ENCODE measurements around the gene SCLT1. TPM values are rescaled to one million over a fixed set of nuclear protein-coding genes. Genes with fewer than 3 reads are reported as not detected.

SCLT1 gene
- total and polyA plus RNA-seq, 2 donors (not counting 1 experiment from before 2014, with no cell fraction given): 3.5 to 27.2 TPM

GRCh38 chr4:129040471-129040870 lies 52.9 kb downstream of the SCLT1 start:
- TF ChIP-seq CTCF (IDR thresholded peaks at IDR 0.05): no peak
- no peak for TF ChIP-seq EZH2 (IDR thresholded peaks at IDR 0.05; ENCODE audit: borderline replicate concordance, insufficient read depth, low read depth, low read length, poor library complexity, severe bottlenecking)
- H3K27me3 Mint-ChIP-seq: no peaks in the 10 kb centered on the region
- no peak overlapping the region for H3K4me3 Mint-ChIP-seq
- Histone ChIP-seq H2AFZ (ENCODE audit: insufficient read depth, low read depth, low read length, poor library complexity, severe bottlenecking) (no peak overlapping the region), H3K4me3 (ENCODE audit: control extremely low read depth in 1 of 5, extremely low read depth in 1 of 5, insufficient read depth in 1 of 5, low read depth in 2 of 5, low read length in 4 of 5) (no peak overlapping the region), H3K36me3 (replicated peaks in 1 of 2; ENCODE audit: control extremely low read depth in 1 of 2, control insufficient read depth in 1 of 2, extremely low read depth in 1 of 2, insufficient read depth in 2 of 2, low read length in 1 of 2) (peaks cover 0 to 2% of the 10 kb centered on the region in 2 experiments), H3K4me2 (replicated peaks; ENCODE audit: low read depth, low read length, poor library complexity, severe bottlenecking) (no peak overlapping the region), H4K20me1 (ENCODE audit: control insufficient read depth, insufficient read depth, low read length, poor library complexity, severe bottlenecking) (no peaks in the 10 kb centered on the region), H3K27me3 (replicated peaks in 1 of 4; ENCODE audit: control extremely low read depth in 1 of 4, control insufficient read depth in 3 of 4, insufficient read depth in 4 of 4, low read length in 3 of 4) (no peaks in the 10 kb centered on the region), H3K79me2 (ENCODE audit: control insufficient read depth, insufficient read depth, low read length) (no peaks in the 10 kb centered on the region), H3K9me3 (ENCODE audit: control extremely low read depth in 1 of 3, control insufficient read depth in 2 of 3, insufficient read depth in 1 of 3, low read length in 2 of 3) (no peaks in the 10 kb centered on the region), H3K27ac (ENCODE audit: low read length in 2 of 2) (no peak overlapping the region), H3K4me1 (ENCODE audit: control insufficient read depth in 2 of 2, insufficient read depth in 2 of 2, low read length in 2 of 2) (no peaks in the 10 kb centered on the region), H3K9ac (ENCODE audit: low read length) (no peak overlapping the region)
- ChIA-PET CTCF (no interaction called here), POLR2A (no interaction called here)
- H3K4me1 Mint-ChIP-seq: no peaks in the 10 kb centered on the region
- WGBS (ENCODE audit: insufficient coverage): no CpG with 5 or more reads among the region's 2 CpGs
- DNase-seq (no peak), ATAC-seq (ENCODE audit: low read depth) (no peak)
- intact Hi-C loops (cut with micrococcal nuclease): no loop called here
- H3K27ac Mint-ChIP-seq: no peak overlapping the region
- H3K9me3 Mint-ChIP-seq (ENCODE audit: insufficient read depth): no peaks in the 10 kb centered on the region

GRCh38 chr4:129037093-129037492 lies 56.2 kb downstream of the SCLT1 start:
- ATAC-seq (ENCODE audit: low read depth) (no peak), DNase-seq (no peak)
- H3K4me2 ChIP-seq (replicated peaks; ENCODE audit: low read depth, low read length, poor library complexity, severe bottlenecking): no peak overlapping the region
- TF ChIP-seq CTCF (IDR thresholded peaks at IDR 0.05) (no peak), EZH2 (IDR thresholded peaks at IDR 0.05; ENCODE audit: borderline replicate concordance, insufficient read depth, low read depth, low read length, poor library complexity, severe bottlenecking) (no peak)
- CTCF ChIA-PET: no interaction called here
- Mint-ChIP-seq H3K4me3 (no peak overlapping the region), H3K27me3 (no peaks in the 10 kb centered on the region), H3K4me1 (no peaks in the 10 kb centered on the region), H3K27ac (no peak overlapping the region), H3K9me3 (ENCODE audit: insufficient read depth) (no peaks in the 10 kb centered on the region)
- no peaks in the 10 kb centered on the region for H3K27me3 ChIP-seq (replicated peaks in 1 of 4; ENCODE audit: control extremely low read depth in 1 of 4, control insufficient read depth in 3 of 4, insufficient read depth in 4 of 4, low read length in 3 of 4)
- no peaks in the 10 kb centered on the region for H4K20me1 ChIP-seq (ENCODE audit: control insufficient read depth, insufficient read depth, low read length, poor library complexity, severe bottlenecking)
- no peaks in the 10 kb centered on the region for H3K9me3 ChIP-seq (ENCODE audit: control extremely low read depth in 1 of 3, control insufficient read depth in 2 of 3, insufficient read depth in 1 of 3, low read length in 2 of 3)
- no peak overlapping the region for H2AFZ ChIP-seq (ENCODE audit: insufficient read depth, low read depth, low read length, poor library complexity, severe bottlenecking)
- POLR2A ChIA-PET: no interaction called here
- H3K4me3 ChIP-seq (ENCODE audit: control extremely low read depth in 1 of 5, extremely low read depth in 1 of 5, insufficient read depth in 1 of 5, low read depth in 2 of 5, low read length in 4 of 5): no peak overlapping the region
- WGBS (ENCODE audit: insufficient coverage): no CpG with 5 or more reads among the region's 1 CpG
- H3K79me2 ChIP-seq (ENCODE audit: control insufficient read depth, insufficient read depth, low read length): no peaks in the 10 kb centered on the region
- H3K27ac ChIP-seq (ENCODE audit: low read length in 2 of 2): no peak overlapping the region
- intact Hi-C loops (cut with micrococcal nuclease): no loop called here
- no peaks in the 10 kb centered on the region for H3K4me1 ChIP-seq (ENCODE audit: control insufficient read depth in 2 of 2, insufficient read depth in 2 of 2, low read length in 2 of 2)
- peaks cover 0 to 2% of the 10 kb centered on the region in 2 experiments for H3K36me3 ChIP-seq (replicated peaks in 1 of 2; ENCODE audit: control extremely low read depth in 1 of 2, control insufficient read depth in 1 of 2, extremely low read depth in 1 of 2, insufficient read depth in 2 of 2, low read length in 1 of 2)
- no peak overlapping the region for H3K9ac ChIP-seq (ENCODE audit: low read length)

All from B cell (primary cell).